Small intestine (tissue), 7 donors: Measurements from ENCODE around the gene UGDH. TPM values are rescaled to one million over a fixed set of nuclear protein-coding genes. Genes with fewer than 3 reads are reported as not detected.
"Not testable (repeated sequence)": the region's sequence is repeated elsewhere in the genome, so short reads cannot be mapped to it uniquely, and the experiment has no call there.

Experiments
- DNase-seq, 2 donors: peaks; one replicate each; pipeline versions ENCODE4 v3.0.0 to v3.0.0-alpha.2; 2013
- FAIRE-seq: peaks from 2 replicates; lab custom pipeline; 2012; peaks lifted over from hg19 to GRCh38; lab: Jason Lieb, UNC
- H3K27ac ChIP-seq, 3 donors: one replicate each; pipeline ENCODE4 v1.5.1; 2013; ENCODE audit warnings: low read length in 2 of 3, mild to moderate bottlenecking in 2 of 3, control low read depth in 1 of 3, inconsistent platforms in 1 of 3, low read depth in 1 of 3, moderate library complexity in 1 of 3
- H3K27me3 ChIP-seq, 3 donors: one replicate each; pipeline ENCODE4 v1.6.1; 2013; ENCODE audit warnings: low read length in 3 of 3, inconsistent platforms in 1 of 3; ENCODE audit not compliant: control insufficient read depth in 3 of 3, insufficient read depth in 3 of 3
- H3K36me3 ChIP-seq, 3 donors: one replicate each; pipeline ENCODE4 v1.6.1; 2013; ENCODE audit warnings: low read length in 3 of 3, inconsistent platforms in 1 of 3, low read depth in 1 of 3, mild to moderate bottlenecking in 1 of 3, moderate library complexity in 1 of 3; ENCODE audit not compliant: control insufficient read depth in 3 of 3, insufficient read depth in 2 of 3
- H3K4me1 ChIP-seq, 3 donors: one replicate each; pipeline ENCODE4 v1.6.1; 2013; ENCODE audit warnings: low read length in 2 of 3, inconsistent platforms in 1 of 3, low read depth in 1 of 3, mild to moderate bottlenecking in 1 of 3, moderate library complexity in 1 of 3; ENCODE audit not compliant: control insufficient read depth in 3 of 3, insufficient read depth in 2 of 3
- H3K4me3 ChIP-seq, 3 donors: one replicate each; pipeline ENCODE4 v1.5.1; 2013; ENCODE audit warnings: low read length in 3 of 3, control low read depth in 1 of 3, inconsistent platforms in 1 of 3, low read depth in 1 of 3, mild to moderate bottlenecking in 1 of 3, moderate library complexity in 1 of 3
- H3K9me3 ChIP-seq, 2 donors: one replicate each; pipeline ENCODE4 v1.6.1; 2013; ENCODE audit warnings: low read depth in 1 of 2, low read length in 1 of 2; ENCODE audit not compliant: control insufficient read depth in 2 of 2, insufficient read depth in 1 of 2
- WGBS, 3 donors: extraction: QIAGEN DNeasy Blood & Tissue Kit; methylation state at CpG; one replicate each; pipeline ENCODE4 v1.1.7; 2013; 5-methylcytosine and 5-hydroxymethylcytosine counted together
- polyA plus RNA-seq, 4 donors: library from polyadenylated mRNA; stranded (reverse) in 3 of 4; unstranded in 1 of 4; fragments of 200-250 nt in 3 of 4; fragments of 120-200 nt in 1 of 4; gene quantifications; one replicate each; pipeline versions ENCODE4 v1.2.1 to v1.2.3, GENCODE V29; 2013
- donor health status: healthy with polysubstance abuse.
- donor health status: control.
- donor health status: control.
- donor health status: Bipolar disorder and iron deficiency.
- donor health status: healthy.

UGDH gene
- polyA plus RNA-seq, 4 donors = 20.8 to 72.8 (median 38.3) TPM

GRCh38 chr4:39542611-39543012 lies 15.4 kb upstream of the UGDH start:
- H3K9me3 ChIP-seq = no peaks in the 10 kb centered on the region
- FAIRE-seq (no peak), DNase-seq (no peak)
- H3K36me3 ChIP-seq = peaks cover 2 to 3% (median 3%) of the 10 kb centered on the region in 3 donors
- H3K4me1 ChIP-seq = peaks cover 0 to 11% (median 4%) of the 10 kb centered on the region in 3 donors
- H3K27ac ChIP-seq = no peak overlapping the region
- WGBS, 3 donors = 16 to 56% (median 29%) methylated on average over 4 of the region's 4 CpGs
- no peaks in the 10 kb centered on the region for H3K27me3 ChIP-seq
- H3K4me3 ChIP-seq = no peak overlapping the region

GRCh38 chr4:39541987-39542610 lies 14.9 kb upstream of the UGDH start:
- Histone ChIP-seq H3K36me3 (peaks cover 2 to 3% (median 3%) of the 10 kb centered on the region in 3 donors), H3K4me1 (peaks cover 0 to 11% (median 4%) of the 10 kb centered on the region in 3 donors), H3K9me3 (no peaks in the 10 kb centered on the region), H3K27me3 (no peaks in the 10 kb centered on the region), H3K4me3 (no peak overlapping the region), H3K27ac (no peak overlapping the region)
- WGBS, 3 donors = 17 to 60% (median 31%) methylated on average over 7 of the region's 7 CpGs
- peak; percentile 33 to 35 for DNase-seq
- FAIRE-seq = no peak

DNA sequence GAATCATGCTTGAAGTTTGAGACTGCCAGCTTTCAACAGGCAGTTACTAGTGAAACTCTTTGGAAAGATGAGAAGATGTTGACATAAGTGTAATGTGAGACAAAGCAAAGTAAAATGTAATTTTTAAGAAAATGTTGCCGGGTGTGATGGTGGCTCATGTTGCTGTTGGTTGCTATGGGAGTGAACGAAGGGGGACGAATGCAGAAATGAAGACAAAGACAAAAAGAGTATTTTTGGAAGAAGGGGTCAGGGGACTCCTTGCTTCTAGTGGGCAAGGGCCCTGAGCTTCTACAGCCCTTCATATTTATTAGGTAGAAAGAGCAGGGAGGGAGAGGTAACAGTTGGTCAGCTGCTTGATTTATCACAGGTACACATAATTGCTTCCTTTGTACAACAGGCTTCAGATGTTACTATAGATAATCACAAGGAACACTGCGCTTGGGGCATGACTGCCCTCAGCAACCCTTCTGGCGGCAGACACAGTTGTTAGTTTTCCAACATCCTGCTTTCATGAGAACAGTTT lies 11.9 kb upstream of the UGDH start:
- no peaks in the 10 kb centered on the region for H3K9me3 ChIP-seq
- H3K27ac ChIP-seq = no peak overlapping the region
- no peaks in the 10 kb centered on the region for H3K27me3 ChIP-seq
- H3K4me3 ChIP-seq = no peak overlapping the region
- WGBS, 3 donors = 81 to 90% (median 84%) methylated on average over 5 of the region's 5 CpGs
- H3K4me1 ChIP-seq = peaks cover 0 to 11% (median 0%) of the 10 kb centered on the region in 3 donors
- peaks cover 2 to 8% (median 3%) of the 10 kb centered on the region in 3 donors for H3K36me3 ChIP-seq
- no peak for DNase-seq
- no peak for FAIRE-seq

- peaks cover 0 to 33% of the 10 kb centered on the region in 2 donors for H3K9me3 ChIP-seq
- WGBS, 3 donors = 95 to 99% (median 96%) methylated on average over 5 of the region's 5 CpGs
- H3K4me1 ChIP-seq = peaks cover 0 to 7% (median 0%) of the 10 kb centered on the region in 3 donors
- DNase-seq = no peak
- FAIRE-seq = no peak
- H3K4me3 ChIP-seq = no peak overlapping the region
- H3K27ac ChIP-seq = no peak overlapping the region
- no peaks in the 10 kb centered on the region for H3K27me3 ChIP-seq
- peaks cover 0 to 32% (median 0%) of the 10 kb centered on the region in 3 donors for H3K36me3 ChIP-seq
These were observed 6.3 kb upstream of the UGDH start for GRCh38 chr4:39533541-39533940.

GRCh38 chr4:39532237-39532636 lies 5.0 kb upstream of the UGDH start:
- H3K4me3 ChIP-seq, FAIRE-seq, H3K4me1 ChIP-seq, H3K27me3 ChIP-seq, H3K27ac ChIP-seq, DNase-seq: not testable (repeated sequence)
- 78 to 97% (median 92%) methylated on average over 3 of the region's 3 CpGs for WGBS, 3 donors
- Histone ChIP-seq H3K9me3 (peaks cover 0 to 33% of the 10 kb centered on the region in 2 donors), H3K36me3 (peaks cover 0 to 32% (median 0%) of the 10 kb centered on the region in 3 donors)

DNA sequence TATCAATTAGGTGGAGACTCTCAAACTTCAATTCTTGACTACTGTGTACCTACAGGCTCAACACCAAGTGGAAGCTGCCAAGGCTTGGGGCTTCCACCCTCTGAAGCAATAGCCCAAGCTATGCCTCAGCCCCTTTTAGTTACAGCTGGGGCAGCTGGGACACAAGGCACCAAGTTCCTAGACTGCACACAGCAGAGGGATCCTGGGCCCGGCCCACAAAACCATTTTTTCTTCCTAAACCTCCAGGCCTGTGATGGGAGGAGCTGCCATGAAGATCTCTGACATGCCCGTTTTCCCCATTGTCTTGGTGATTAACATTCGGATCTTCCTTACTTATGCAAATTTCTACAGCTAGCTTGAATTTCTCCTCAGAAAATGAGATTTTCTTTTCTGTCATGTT lies 3.4 kb upstream of the UGDH start:
- DNase-seq (no peak), FAIRE-seq (no peak)
- Histone ChIP-seq H3K4me3 (no peak overlapping the region), H3K4me1 (peaks cover 0 to 12% (median 0%) of the 10 kb centered on the region in 3 donors), H3K36me3 (peaks cover 0 to 32% (median 0%) of the 10 kb centered on the region in 3 donors), H3K9me3 (peaks cover 0 to 33% of the 10 kb centered on the region in 2 donors), H3K27ac (no peak overlapping the region), H3K27me3 (no peaks in the 10 kb centered on the region)
- WGBS, 3 donors = 94 to 98% (median 96%) methylated on average over 3 of the region's 3 CpGs

DNA sequence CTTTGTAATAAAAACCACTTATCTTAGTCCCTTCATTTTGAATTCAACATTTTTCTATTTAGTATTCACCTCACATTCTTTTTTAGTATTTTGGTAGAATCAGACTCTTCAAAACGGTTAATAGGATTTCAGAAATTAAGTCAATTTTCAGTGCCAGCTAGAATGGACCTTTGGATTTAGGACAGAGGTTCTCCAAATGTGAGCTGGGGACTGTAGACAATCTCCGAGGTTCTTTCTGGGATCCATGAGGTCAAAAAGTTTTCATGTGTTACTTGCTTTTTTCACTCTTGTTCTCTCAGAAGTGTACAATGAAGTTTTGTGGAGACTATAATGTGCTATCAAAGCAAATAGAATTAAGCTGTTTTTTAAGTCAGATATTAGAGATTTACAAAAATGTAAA lies 2.3 kb upstream of the UGDH start:
- DNase-seq (no peak), FAIRE-seq (no peak)
- Histone ChIP-seq H3K9me3 (peaks cover 0 to 33% of the 10 kb centered on the region in 2 donors), H3K27me3 (no peaks in the 10 kb centered on the region), H3K4me3 (no peak overlapping the region), H3K27ac (no peak overlapping the region), H3K36me3 (peaks cover 0 to 26% (median 0%) of the 10 kb centered on the region in 3 donors), H3K4me1 (peaks cover 0 to 13% (median 0%) of the 10 kb centered on the region in 3 donors)
- 27 to 61% (median 51%) methylated on average over 2 of the region's 2 CpGs for WGBS, 3 donors

GRCh38 chr4:39528061-39528465 lies 824 bp upstream of the UGDH start:
- 3 to 12% (median 6%) methylated on average over 17 to 21 of the region's 21 CpGs for WGBS, 3 donors
- H3K27ac ChIP-seq = peak overlapping the region; percentile 36 to 96 (median 92)
- FAIRE-seq (no peak), DNase-seq (no peak)
- peaks cover 0 to 18% (median 0%) of the 10 kb centered on the region in 3 donors for H3K36me3 ChIP-seq
- peaks cover 0 to 26% of the 10 kb centered on the region in 2 donors for H3K9me3 ChIP-seq
- H3K4me3 ChIP-seq = peak overlapping the region; percentile 51 to 77 (median 58)
- H3K27me3 ChIP-seq = no peaks in the 10 kb centered on the region
- H3K4me1 ChIP-seq = peaks cover 0 to 13% (median 2%) of the 10 kb centered on the region in 3 donors
